Kidney capillary endothelial cell (primary cell): ENCODE results near the gene ANKFN1.

Experiments used
- DNase-seq: peaks from one replicate; pipeline ENCODE4 v3.0.0-alpha.2; 2018; ENCODE audit warnings: low spot score

Gene ANKFN1

GRCh38 chr17:56152874-56153602 is at the start of gene ANKFN1:
ANKFN1 (plus strand) TSS chr17:56153475; CDS start chr17:56212668, 59,193 bp downstream.
- no peak for DNase-seq

- no peak for DNase-seq
Observed at GRCh38 chr17:56108811-56109284, 44.4 kb upstream of the ANKFN1 start.

GRCh38 chr17:56109836-56110235 is 43.4 kb upstream of the ANKFN1 start:
- no peak for DNase-seq

GRCh38 chr17:56110463-56111135 is 42.7 kb upstream of the ANKFN1 start:
- DNase-seq = no peak

GRCh38 chr17:56111706-56112485 is 41.4 kb upstream of the ANKFN1 start:
- no peak for DNase-seq

GRCh38 chr17:56113486-56113885 is 39.8 kb upstream of the ANKFN1 start:
- DNase-seq = no peak

GRCh38 chr17:56114469-56114868 is 38.8 kb upstream of the ANKFN1 start:
- DNase-seq = no peak

GRCh38 chr17:56119191-56119590 is 34.1 kb upstream of the ANKFN1 start:
- no peak for DNase-seq

GRCh38 chr17:56119936-56120335 is 33.3 kb upstream of the ANKFN1 start:
- no peak for DNase-seq

- DNase-seq = no peak
Observed at GRCh38 chr17:56121191-56122051, 31.9 kb upstream of the ANKFN1 start.

- DNase-seq = peak; percentile 42
Observed at GRCh38 chr17:56125830-56126819, 27.1 kb upstream of the ANKFN1 start.

- no peak for DNase-seq
Observed at GRCh38 chr17:56130026-56130425, 23.2 kb upstream of the ANKFN1 start.

- DNase-seq = no peak
Observed at GRCh38 chr17:56130631-56131030, 22.6 kb upstream of the ANKFN1 start.

- no peak for DNase-seq
Observed at GRCh38 chr17:56131431-56131830, 21.8 kb upstream of the ANKFN1 start.

GRCh38 chr17:56136301-56136700 is 17.0 kb upstream of the ANKFN1 start:
- DNase-seq = no peak

GRCh38 chr17:56141046-56141839 is 12.0 kb upstream of the ANKFN1 start:
- DNase-seq = no peak

- DNase-seq = no peak
Observed at GRCh38 chr17:56142325-56142724, 10.9 kb upstream of the ANKFN1 start.

- no peak for DNase-seq
Observed at GRCh38 chr17:56142781-56143180, 10.5 kb upstream of the ANKFN1 start.

GRCh38 chr17:56144223-56144622 is 9.1 kb upstream of the ANKFN1 start:
- no peak for DNase-seq

GRCh38 chr17:56146534-56146933 is 6.7 kb upstream of the ANKFN1 start:
- no peak for DNase-seq
